B cell (primary cell): Measurements from ENCODE around the gene PINLYP. TPM values are rescaled to one million over a fixed set of nuclear protein-coding genes. Genes with fewer than 3 reads are reported as not detected.

Experiments
- ATAC-seq: fragments of 200-7000 bp; cut with Tn5 transposase; one replicate; pipeline ENCODE4 v1.10.0; 2021; ENCODE audit warnings: low read depth, mild to moderate bottlenecking, moderate number of reproducible peaks, moderate library complexity
- CTCF ChIA-PET: fragments of 350-600 bp; sonication (Branson Sonifier 250); formaldehyde crosslinking; loops from one replicate; lab custom pipeline; 2021; ENCODE audit warnings: antibody characterized with exemption, inconsistent platforms; lab: Charles Lee
- POLR2A ChIA-PET: fragments of 350-600 bp; sonication (Branson Sonifier 250); formaldehyde crosslinking; loops from one replicate; lab custom pipeline; 2021; ENCODE audit warnings: antibody characterized with exemption; lab: Charles Lee
- DNase-seq: peaks from one replicate; pipeline ENCODE4 v3.0.0; 2013
- H2AFZ ChIP-seq: 2 replicates; pipeline ENCODE4 v1.6.1; 2012; ENCODE audit warnings: mild to moderate bottlenecking, low read depth, low read length; ENCODE audit not compliant: insufficient read depth, poor library complexity, severe bottlenecking
- H3K27ac ChIP-seq, 2 donors: 1 replicate in 1 of 2; 2 replicates in 1 of 2; pipeline ENCODE4 v1.5.1; 2012 to 2013; ENCODE audit warnings: low read length in 2 of 2, mild to moderate bottlenecking in 2 of 2, moderate library complexity in 1 of 2
- H3K27me3 ChIP-seq, 4 experiments: fragments of 200-600 bp in 1 of 4; sonication (generic) in 1 of 4; replicated peaks in 1 of 4; 1 replicate in 2 of 4; 2 replicates in 2 of 4; pipeline versions ENCODE4 v1.6.1 to v1.7.0; 2013 to 2016; ENCODE audit warnings: low read length in 3 of 4, mild to moderate bottlenecking in 2 of 4, mixed read lengths in 1 of 4, moderate library complexity in 1 of 4; ENCODE audit not compliant: insufficient read depth in 4 of 4, control insufficient read depth in 3 of 4; ENCODE audit errors: control extremely low read depth in 1 of 4
- H3K36me3 ChIP-seq, 2 experiments: replicated peaks in 1 of 2; 1 replicate in 1 of 2; 2 replicates in 1 of 2; pipeline versions ENCODE4 v1.6.1 to v1.7.1; 2013; ENCODE audit warnings: low read length in 1 of 2; ENCODE audit not compliant: insufficient read depth in 2 of 2, control insufficient read depth in 1 of 2; ENCODE audit errors: control extremely low read depth in 1 of 2, extremely low read depth in 1 of 2
- H3K4me1 ChIP-seq, 2 donors: fragments of 200-600 bp in 1 of 2; sonication (generic) in 1 of 2; 1 replicate in 1 of 2; 2 replicates in 1 of 2; pipeline versions ENCODE4 v1.5.1 to v1.6.1; 2013 to 2017; ENCODE audit warnings: low read length in 2 of 2; ENCODE audit not compliant: control insufficient read depth in 2 of 2, insufficient read depth in 2 of 2
- H3K4me2 ChIP-seq: replicated peaks from 2 replicates; pipeline ENCODE3; 2012; ENCODE audit warnings: mild to moderate bottlenecking, low read depth, low read length; ENCODE audit not compliant: poor library complexity, severe bottlenecking
- H3K4me3 ChIP-seq, 5 experiments: fragments of 200-600 bp in 1 of 5; sonication (generic) in 1 of 5; 1 replicate in 3 of 5; 2 replicates in 2 of 5; pipeline versions ENCODE4 v1.5.1 to v1.7.0; 2011 to 2016; ENCODE audit warnings: low read length in 4 of 5, mild to moderate bottlenecking in 4 of 5, low read depth in 2 of 5, control low read depth in 1 of 5, moderate library complexity in 1 of 5; ENCODE audit not compliant: insufficient read depth in 1 of 5; ENCODE audit errors: control extremely low read depth in 1 of 5, extremely low read depth in 1 of 5
- H3K79me2 ChIP-seq: fragments of 200-600 bp; sonication (generic); one replicate; pipeline ENCODE4 v1.6.0; 2016; ENCODE audit warnings: low read length; ENCODE audit not compliant: control insufficient read depth, insufficient read depth
- H3K9ac ChIP-seq: fragments of 200-600 bp; sonication (generic); 2 replicates; pipeline ENCODE4 v1.6.1; 2017; ENCODE audit warnings: mild to moderate bottlenecking, low read length, moderate library complexity
- H3K9me3 ChIP-seq, 3 donors: one replicate each; pipeline versions ENCODE4 v1.6.1 to v1.7.1; 2013; ENCODE audit warnings: low read length in 2 of 3; ENCODE audit not compliant: control insufficient read depth in 2 of 3, insufficient read depth in 1 of 3; ENCODE audit errors: control extremely low read depth in 1 of 3
- H4K20me1 ChIP-seq: 2 replicates; pipeline ENCODE4 v1.6.0; 2012; ENCODE audit warnings: mild to moderate bottlenecking, low read length; ENCODE audit not compliant: insufficient read depth, control insufficient read depth, poor library complexity, severe bottlenecking
- H3K27ac Mint-ChIP-seq: one replicate; pipeline ENCODE4 v1.8.0; 2021; ENCODE audit warnings: mixed read lengths
- H3K27me3 Mint-ChIP-seq: one replicate; pipeline ENCODE4 v1.8.0; 2021; ENCODE audit warnings: mixed read lengths
- H3K4me1 Mint-ChIP-seq: one replicate; pipeline ENCODE4 v1.8.0; 2021; ENCODE audit warnings: mixed read lengths
- H3K4me3 Mint-ChIP-seq: one replicate; pipeline ENCODE4 v1.8.0; 2021; ENCODE audit warnings: mixed read lengths
- H3K9me3 Mint-ChIP-seq: one replicate; pipeline ENCODE4 v1.8.0; 2022; ENCODE audit warnings: mixed read lengths; ENCODE audit not compliant: insufficient read depth
- EZH2 ChIP-seq: IDR thresholded peaks from 2 replicates; pipeline ENCODE4 v1.6.1; 2012; ENCODE audit warnings: borderline replicate concordance, low read depth, mild to moderate bottlenecking, moderate library complexity, low read length; ENCODE audit not compliant: insufficient read depth, poor library complexity, severe bottlenecking
- WGBS: methylation state at CpG from one replicate; pipeline ENCODE4 v1.1.5; 2013; ENCODE audit warnings: missing lambda C conversion rate; ENCODE audit not compliant: insufficient coverage; 5-methylcytosine and 5-hydroxymethylcytosine counted together
- intact Hi-C: fragments of 100-400 bp; cut with micrococcal nuclease; formaldehyde crosslinking; loops from one replicate; pipeline ENCODE4 v1.10.0; 2022
- polyA plus RNA-seq: library from polyadenylated mRNA; depleted of rRNA; stranded (reverse); fragments of >200 nt; gene quantifications from 2 replicates; pipeline ENCODE4 v1.2.3, GENCODE V29; 2012
- total RNA-seq, 2 donors: library from RNA; stranded (reverse); fragments of 120-200 nt in 1 of 2; gene quantifications; 1 replicate in 1 of 2; 2 replicates in 1 of 2; pipeline versions ENCODE4 v1.2.3 to v1.2.4, GENCODE V29; 2013 to 2022
- TF ChIP-seq, protein P1 (sequence below): fragments of 200-600 bp; IDR thresholded peaks from one replicate; pipeline ENCODE4 v1.8.0; 2022; ENCODE audit warnings: antibody characterized with exemption, mild to moderate bottlenecking

Gene PINLYP
- total and polyA plus RNA-seq, 2 donors (not counting 1 experiment from before 2014, with no cell fraction given) = 2.0 to 2.9 TPM

DNA sequence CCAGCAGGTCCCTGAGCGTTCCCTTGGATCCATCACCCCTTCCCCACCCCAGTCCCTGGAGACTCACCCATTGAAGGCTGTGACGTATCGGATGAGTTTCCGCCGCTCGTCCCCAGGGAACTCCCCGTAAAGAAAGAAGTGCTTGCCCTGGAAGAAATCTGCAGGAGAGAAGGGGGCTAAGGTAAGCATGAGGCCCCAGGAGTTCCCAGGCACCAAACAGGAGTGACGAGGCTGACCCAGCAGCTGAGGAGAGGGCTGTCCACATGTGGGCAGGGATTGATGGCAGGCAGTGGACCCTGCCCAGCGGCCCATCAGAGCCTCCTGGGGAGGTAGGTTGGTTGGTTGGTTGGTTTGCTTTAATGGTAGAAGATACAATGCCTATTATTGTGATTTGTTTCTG lies 31.5 kb upstream of the PINLYP start:
- Histone ChIP-seq H2AFZ (no peak overlapping the region), H3K27me3 (no peaks in the 10 kb centered on the region), H4K20me1 (no peaks in the 10 kb centered on the region), H3K9me3 (no peaks in the 10 kb centered on the region), H3K36me3 (peaks cover 0 to 50% of the 10 kb centered on the region in 2 experiments), H3K4me2 (no peak overlapping the region), H3K4me1 (no peaks in the 10 kb centered on the region), H3K4me3 (no peak overlapping the region), H3K79me2 (no peaks in the 10 kb centered on the region), H3K9ac (no peak overlapping the region), H3K27ac (no peak overlapping the region)
- Mint-ChIP-seq H3K4me3 (no peak overlapping the region), H3K4me1 (no peaks in the 10 kb centered on the region), H3K27ac (no peak overlapping the region), H3K27me3 (no peaks in the 10 kb centered on the region), H3K9me3 (peaks cover 3% of the 10 kb centered on the region)
- 98% methylated on average over 9 of the region's 9 CpGs for WGBS
- ChIA-PET POLR2A (no interaction called here), CTCF (no interaction called here)
- DNase-seq = no peak
- TF ChIP-seq EZH2 = no peak
- TF ChIP-seq, protein P1, sequence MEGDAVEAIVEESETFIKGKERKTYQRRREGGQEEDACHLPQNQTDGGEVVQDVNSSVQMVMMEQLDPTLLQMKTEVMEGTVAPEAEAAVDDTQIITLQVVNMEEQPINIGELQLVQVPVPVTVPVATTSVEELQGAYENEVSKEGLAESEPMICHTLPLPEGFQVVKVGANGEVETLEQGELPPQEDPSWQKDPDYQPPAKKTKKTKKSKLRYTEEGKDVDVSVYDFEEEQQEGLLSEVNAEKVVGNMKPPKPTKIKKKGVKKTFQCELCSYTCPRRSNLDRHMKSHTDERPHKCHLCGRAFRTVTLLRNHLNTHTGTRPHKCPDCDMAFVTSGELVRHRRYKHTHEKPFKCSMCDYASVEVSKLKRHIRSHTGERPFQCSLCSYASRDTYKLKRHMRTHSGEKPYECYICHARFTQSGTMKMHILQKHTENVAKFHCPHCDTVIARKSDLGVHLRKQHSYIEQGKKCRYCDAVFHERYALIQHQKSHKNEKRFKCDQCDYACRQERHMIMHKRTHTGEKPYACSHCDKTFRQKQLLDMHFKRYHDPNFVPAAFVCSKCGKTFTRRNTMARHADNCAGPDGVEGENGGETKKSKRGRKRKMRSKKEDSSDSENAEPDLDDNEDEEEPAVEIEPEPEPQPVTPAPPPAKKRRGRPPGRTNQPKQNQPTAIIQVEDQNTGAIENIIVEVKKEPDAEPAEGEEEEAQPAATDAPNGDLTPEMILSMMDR = no peak
- intact Hi-C loops = no loop called here
- no peak for ATAC-seq

DNA sequence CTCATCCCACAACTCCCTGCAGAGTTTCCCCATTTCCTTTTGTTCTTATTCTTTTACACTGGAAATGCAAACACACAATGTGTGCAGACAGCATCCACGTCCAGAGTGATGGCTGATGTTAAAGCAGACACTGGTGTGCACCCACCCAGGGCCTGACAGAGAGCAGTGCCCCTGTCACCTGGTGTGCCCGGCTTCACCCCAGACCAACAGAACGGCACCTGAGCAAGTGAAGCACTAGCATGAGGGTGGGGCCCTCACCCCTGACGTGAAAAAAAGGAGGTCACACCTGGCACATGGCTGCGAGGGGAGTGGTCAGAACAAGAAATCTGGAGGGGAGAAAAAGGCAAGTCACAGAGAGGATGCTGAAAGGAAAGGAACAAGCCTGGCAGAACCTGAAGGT lies 30.3 kb upstream of the PINLYP start:
- intact Hi-C loops = no loop called here
- ATAC-seq (no peak), DNase-seq (no peak)
- Mint-ChIP-seq H3K4me1 (no peaks in the 10 kb centered on the region), H3K9me3 (no peaks in the 10 kb centered on the region), H3K4me3 (no peak overlapping the region), H3K27me3 (no peaks in the 10 kb centered on the region), H3K27ac (no peak overlapping the region)
- no peak overlapping the region for H3K4me2 ChIP-seq
- peaks cover under 1 to 55% of the 10 kb centered on the region in 2 experiments for H3K36me3 ChIP-seq
- H4K20me1 ChIP-seq = no peaks in the 10 kb centered on the region
- H3K4me3 ChIP-seq = no peak overlapping the region
- no peaks in the 10 kb centered on the region for H3K27me3 ChIP-seq
- H3K9me3 ChIP-seq = no peaks in the 10 kb centered on the region
- H3K79me2 ChIP-seq = no peaks in the 10 kb centered on the region
- H2AFZ ChIP-seq = no peak overlapping the region
- H3K27ac ChIP-seq = no peak overlapping the region
- no peak overlapping the region for H3K9ac ChIP-seq
- ChIA-PET POLR2A (no interaction called here), CTCF (no interaction called here)
- no peaks in the 10 kb centered on the region for H3K4me1 ChIP-seq
- WGBS = 97% methylated on average over 5 of the region's 5 CpGs
- TF ChIP-seq, protein P1 = no peak
- no peak for TF ChIP-seq EZH2
